Gastroesophageal sphincter (tissue), 4 donors: ENCODE results near the gene IFNG. TPM values are rescaled to one million over a fixed set of nuclear protein-coding genes. Genes with fewer than 3 reads are reported as not detected.

ENCODE experiments used
- ATAC-seq: fragments of 150-250 bp; one replicate; pipeline ENCODE4 v1.9.1; 2016; ENCODE audit warnings: mild to moderate bottlenecking, moderate library complexity
- H3K27ac ChIP-seq, 4 donors: fragments of 200-600 bp; sonication (generic) in 3 of 4; 1 replicate in 3 of 4; 2 replicates in 1 of 4; pipeline ENCODE4 v1.5.1; 2016 to 2019
- H3K27me3 ChIP-seq: fragments of 200-600 bp; sonication (generic); one replicate; pipeline ENCODE4 v1.5.1; 2019
- H3K36me3 ChIP-seq, 2 donors: fragments of 200-600 bp; sonication (generic); one replicate each; pipeline ENCODE4 v1.5.1; 2019; ENCODE audit warnings: control low read depth in 1 of 2
- H3K4me1 ChIP-seq, 3 donors: fragments of 200-600 bp; sonication (generic); 1 replicate in 2 of 3; 2 replicates in 1 of 3; pipeline ENCODE4 v1.5.1; 2016 to 2019; ENCODE audit warnings: control low read depth in 2 of 3
- H3K4me3 ChIP-seq, 2 donors: fragments of 200-600 bp; sonication (generic); one replicate each; pipeline ENCODE4 v1.5.1; 2019; ENCODE audit warnings: mild to moderate bottlenecking in 1 of 2, moderate library complexity in 1 of 2
- H3K9me3 ChIP-seq, 3 donors: fragments of 200-600 bp; sonication (generic); one replicate each; pipeline ENCODE4 v1.5.1; 2017 to 2019; ENCODE audit warnings: control low read depth in 2 of 3
- EP300 ChIP-seq: sonication (generic); formaldehyde crosslinking; IDR thresholded peaks from one replicate; pipeline ENCODE4 v1.6.1; 2017; ENCODE audit warnings: antibody characterized with exemption, mild to moderate bottlenecking
- POLR2A ChIP-seq, 2 donors: fragments of 450-650 bp; IDR thresholded peaks; one replicate each; pipeline ENCODE4 v1.6.1; 2017; ENCODE audit warnings: antibody characterized with exemption in 2 of 2, mild to moderate bottlenecking in 2 of 2, moderate library complexity in 1 of 2
- POLR2AphosphoS5 ChIP-seq: sonication (generic); formaldehyde crosslinking; IDR thresholded peaks from one replicate; pipeline ENCODE4 v1.6.1; 2017; ENCODE audit warnings: antibody characterized with exemption
- WGBS, 2 donors: methylation state at CpG; one replicate each; pipeline ENCODE4 v1.1.5; 2018; ENCODE audit warnings: low coverage in 1 of 2; 5-methylcytosine and 5-hydroxymethylcytosine counted together
- total RNA-seq, 4 donors: library from RNA; depleted of rRNA; stranded (reverse); fragments of >200 nt; gene quantifications; one replicate each; pipeline ENCODE4 v1.1.0, GENCODE V29; 2016
- TF ChIP-seq, protein P1 (sequence below), 4 experiments: fragments of 200-600 bp in 2 of 4; fragments of 450-650 bp in 2 of 4; sonication (generic) in 1 of 4; IDR thresholded peaks; one replicate each; pipeline ENCODE4 v1.5.1; 2017 to 2019; ENCODE audit warnings: antibody characterized with exemption in 4 of 4, mild to moderate bottlenecking in 2 of 4, moderate library complexity in 2 of 4

The IFNG gene
- total RNA-seq, 4 donors from 2014 or later = not detected

DNA sequence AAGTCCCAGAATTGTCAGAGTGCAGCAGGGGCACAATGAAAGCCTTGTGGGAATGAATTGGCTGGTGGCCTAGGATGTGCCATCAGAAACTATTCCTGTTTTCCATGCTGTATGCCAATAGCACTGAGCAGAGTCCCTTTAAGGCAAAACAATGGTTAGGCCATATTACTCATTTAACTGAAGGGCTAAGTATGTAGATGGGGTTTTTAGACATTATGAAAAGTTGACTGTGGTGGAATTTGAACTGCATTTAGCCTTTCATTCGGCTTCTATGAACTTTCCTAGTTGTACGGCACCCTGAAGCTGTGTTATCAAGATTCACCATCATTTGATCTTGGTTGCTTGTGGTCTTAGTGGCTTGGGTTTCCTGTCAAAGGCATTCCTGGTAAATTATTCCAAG is 41.3 kb upstream of the IFNG start:
- 80 to 94% methylated on average over 1 to 2 of the region's 2 CpGs for WGBS, 2 donors
- ATAC-seq = no peak
- H3K27ac ChIP-seq = no peak overlapping the region
- H3K4me3 ChIP-seq = no peak overlapping the region
- H3K9me3 ChIP-seq = no peaks in the 10 kb centered on the region
- no peaks in the 10 kb centered on the region for H3K4me1 ChIP-seq
- TF ChIP-seq EP300 (no peak), POLR2AphosphoS5 (no peak), POLR2A (IDR thresholded peaks at IDR 0.05) (no peak)
- TF ChIP-seq, protein P1, sequence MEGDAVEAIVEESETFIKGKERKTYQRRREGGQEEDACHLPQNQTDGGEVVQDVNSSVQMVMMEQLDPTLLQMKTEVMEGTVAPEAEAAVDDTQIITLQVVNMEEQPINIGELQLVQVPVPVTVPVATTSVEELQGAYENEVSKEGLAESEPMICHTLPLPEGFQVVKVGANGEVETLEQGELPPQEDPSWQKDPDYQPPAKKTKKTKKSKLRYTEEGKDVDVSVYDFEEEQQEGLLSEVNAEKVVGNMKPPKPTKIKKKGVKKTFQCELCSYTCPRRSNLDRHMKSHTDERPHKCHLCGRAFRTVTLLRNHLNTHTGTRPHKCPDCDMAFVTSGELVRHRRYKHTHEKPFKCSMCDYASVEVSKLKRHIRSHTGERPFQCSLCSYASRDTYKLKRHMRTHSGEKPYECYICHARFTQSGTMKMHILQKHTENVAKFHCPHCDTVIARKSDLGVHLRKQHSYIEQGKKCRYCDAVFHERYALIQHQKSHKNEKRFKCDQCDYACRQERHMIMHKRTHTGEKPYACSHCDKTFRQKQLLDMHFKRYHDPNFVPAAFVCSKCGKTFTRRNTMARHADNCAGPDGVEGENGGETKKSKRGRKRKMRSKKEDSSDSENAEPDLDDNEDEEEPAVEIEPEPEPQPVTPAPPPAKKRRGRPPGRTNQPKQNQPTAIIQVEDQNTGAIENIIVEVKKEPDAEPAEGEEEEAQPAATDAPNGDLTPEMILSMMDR (IDR thresholded peaks at IDR 0.05) = no peak
- H3K36me3 ChIP-seq = no peaks in the 10 kb centered on the region
- no peaks in the 10 kb centered on the region for H3K27me3 ChIP-seq

DNA sequence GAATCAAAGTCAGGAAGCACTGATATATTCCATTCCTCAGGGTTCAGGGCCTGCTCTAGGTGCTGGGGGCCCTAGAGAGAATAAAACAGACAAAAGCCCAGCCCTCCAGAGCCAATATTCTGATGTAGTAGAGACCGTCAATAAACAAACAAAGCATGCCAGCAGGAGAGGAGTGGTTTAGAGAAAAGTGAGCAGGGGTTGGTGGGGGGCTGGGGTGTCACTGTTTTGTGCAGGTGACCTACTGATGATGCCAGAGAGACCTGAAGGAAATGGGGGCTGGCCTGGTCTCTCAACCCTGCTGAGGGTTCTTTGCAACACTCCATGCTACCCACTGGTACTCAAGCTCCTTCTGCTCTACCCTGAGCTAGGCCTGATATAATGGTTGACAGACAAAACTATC is 39.6 kb upstream of the IFNG start:
- TF ChIP-seq, protein P1 (IDR thresholded peaks at IDR 0.05) = no peak
- TF ChIP-seq EP300 (no peak), POLR2AphosphoS5 (no peak), POLR2A (IDR thresholded peaks at IDR 0.05) (no peak)
- no peak for ATAC-seq
- no peak overlapping the region for H3K4me3 ChIP-seq

DNA sequence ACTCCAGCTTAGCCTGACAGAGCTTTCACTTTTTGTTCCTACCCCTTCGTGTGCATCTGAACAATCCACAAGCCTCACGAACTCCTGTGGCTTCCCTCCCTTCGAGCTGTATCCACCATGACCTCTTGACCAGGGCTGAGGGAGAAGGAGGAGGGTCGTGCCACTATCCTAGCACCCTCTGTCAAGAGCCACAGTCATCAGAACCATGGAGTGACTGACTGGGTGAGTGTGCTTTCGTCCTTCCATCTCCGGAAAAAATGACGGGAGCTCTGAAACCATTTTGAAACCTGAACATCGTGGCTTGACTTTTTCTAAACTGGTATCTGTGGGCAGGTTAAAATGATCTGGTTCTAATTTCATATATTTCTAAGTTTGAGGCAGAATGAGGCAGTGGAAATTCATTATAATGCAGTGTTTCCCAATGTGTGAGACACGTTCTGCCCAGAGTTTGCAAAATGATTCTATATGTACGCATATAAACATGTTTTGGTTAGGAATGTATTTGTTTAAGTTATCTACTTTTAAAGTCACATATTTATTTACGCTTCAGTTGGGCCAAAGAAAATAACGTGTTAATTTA is 39.1 kb upstream of the IFNG start:
- Histone ChIP-seq H3K27ac (no peak overlapping the region), H3K4me3 (no peak overlapping the region), H3K9me3 (no peaks in the 10 kb centered on the region), H3K36me3 (no peaks in the 10 kb centered on the region), H3K27me3 (no peaks in the 10 kb centered on the region), H3K4me1 (no peaks in the 10 kb centered on the region)
- ATAC-seq = no peak
- 73 to 90% methylated on average over 8 of the region's 12 CpGs for WGBS, 2 donors
- TF ChIP-seq EP300 (no peak), POLR2AphosphoS5 (no peak), POLR2A (IDR thresholded peaks at IDR 0.05) (no peak)
- TF ChIP-seq, protein P1 (IDR thresholded peaks at IDR 0.05) = no peak

More for the DNA sequence above, 39.6 kb upstream of the IFNG start:
- no peaks in the 10 kb centered on the region for H3K4me1 ChIP-seq
- no peaks in the 10 kb centered on the region for H3K27me3 ChIP-seq
- H3K9me3 ChIP-seq = no peaks in the 10 kb centered on the region
- no peak overlapping the region for H3K27ac ChIP-seq
- WGBS, 2 donors = 86 to 100% methylated on average over 1 of the region's 1 CpG
- no peaks in the 10 kb centered on the region for H3K36me3 ChIP-seq

DNA sequence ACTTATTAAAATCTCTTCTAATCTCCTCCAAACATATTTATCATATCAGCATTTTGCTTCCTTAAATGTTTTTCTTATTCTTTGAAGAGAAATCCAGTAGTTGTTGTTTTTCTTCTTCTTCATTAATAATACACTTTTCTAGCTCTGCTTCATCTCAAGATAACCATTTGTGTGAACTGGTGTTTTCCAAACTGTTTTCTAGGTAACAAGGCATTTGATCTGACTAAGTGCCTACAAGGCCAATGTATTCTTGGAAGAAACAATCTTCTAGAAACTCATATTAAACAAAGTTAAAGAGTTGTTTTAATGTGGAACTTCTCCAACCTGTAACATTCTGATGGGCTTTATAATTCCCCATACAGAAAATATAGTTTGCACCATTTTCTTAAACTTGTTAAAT is 30.8 kb upstream of the IFNG start:
- Histone ChIP-seq H3K4me3 (no peak overlapping the region), H3K9me3 (no peaks in the 10 kb centered on the region), H3K36me3 (no peaks in the 10 kb centered on the region), H3K27me3 (peaks cover 2% of the 10 kb centered on the region), H3K4me1 (no peaks in the 10 kb centered on the region), H3K27ac (no peak overlapping the region)
- ATAC-seq = no peak
- no peak for TF ChIP-seq EP300
- no peak for TF ChIP-seq POLR2A (IDR thresholded peaks at IDR 0.05)
- TF ChIP-seq POLR2AphosphoS5 = no peak
- TF ChIP-seq, protein P1 (IDR thresholded peaks at IDR 0.05) = no peak

DNA sequence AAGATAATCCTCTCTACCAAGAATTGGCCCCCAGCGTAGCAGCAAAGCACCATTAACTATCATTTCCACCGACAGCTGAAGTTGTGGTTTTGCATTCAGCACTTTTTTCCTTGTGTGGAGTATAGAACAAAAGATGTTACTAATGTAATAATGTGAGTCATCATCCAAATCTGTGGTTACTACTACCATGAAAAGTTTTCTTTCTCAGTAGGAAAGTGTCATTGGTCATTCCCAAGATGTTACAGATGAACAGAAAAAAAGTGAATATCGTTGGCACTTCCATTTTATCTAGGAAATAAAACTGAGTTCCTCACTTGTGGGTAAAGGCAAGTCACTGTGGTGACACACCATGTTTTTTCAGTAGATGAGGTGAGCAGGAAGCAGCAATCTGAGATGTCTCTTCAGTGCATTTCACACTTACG is 30.3 kb upstream of the IFNG start:
- Histone ChIP-seq H3K27me3 (peaks cover 2% of the 10 kb centered on the region), H3K9me3 (no peaks in the 10 kb centered on the region)
- 85 to 88% methylated on average over 4 of the region's 4 CpGs for WGBS, 2 donors

More for the DNA sequence above, 30.3 kb upstream of the IFNG start:
- H3K4me1 ChIP-seq = no peaks in the 10 kb centered on the region
- H3K36me3 ChIP-seq = no peaks in the 10 kb centered on the region
- TF ChIP-seq, protein P1 (IDR thresholded peaks at IDR 0.05) = no peak
- TF ChIP-seq POLR2AphosphoS5 = no peak
- TF ChIP-seq EP300 = no peak
- TF ChIP-seq POLR2A (IDR thresholded peaks at IDR 0.05) = no peak
- H3K27ac ChIP-seq = no peak overlapping the region
- ATAC-seq = no peak
- no peak overlapping the region for H3K4me3 ChIP-seq
